Measurements from ENCODE around the gene COX10.
"Not testable (repeated sequence)": the region's sequence is repeated elsewhere in the genome, so short reads cannot be mapped to it uniquely, and the experiment has no call there.

COX10 gene

DNA sequence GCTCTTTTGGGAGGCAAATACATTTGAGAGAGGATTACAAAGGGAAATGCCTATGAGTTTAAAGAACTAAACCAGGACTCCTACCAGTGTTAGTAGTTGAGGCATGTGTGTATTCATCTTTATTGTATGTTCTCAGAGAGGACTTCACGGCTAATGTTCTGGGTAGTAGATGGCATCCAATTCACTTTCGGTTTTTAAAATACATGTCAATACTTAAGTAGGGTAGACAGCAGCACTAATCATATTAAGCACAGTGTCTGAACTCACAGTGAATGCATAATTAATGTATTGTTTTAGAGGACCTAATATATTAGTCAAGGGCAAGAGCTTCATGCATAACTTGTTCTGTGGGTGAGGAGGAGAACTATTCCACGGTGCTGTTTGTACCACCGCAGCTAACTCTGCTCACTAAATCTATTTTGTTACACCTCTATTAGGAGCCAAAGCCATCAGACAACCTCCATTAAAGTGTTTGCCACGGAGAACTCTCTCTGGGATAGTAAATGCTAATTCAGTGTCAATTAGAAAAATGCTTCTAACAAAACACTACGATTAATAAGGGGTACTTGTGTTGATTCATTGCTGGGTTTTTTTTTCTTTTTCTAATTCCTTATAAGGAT lies 56.3 kb downstream of the COX10 start:
- no peak for DNase-seq

DNA sequence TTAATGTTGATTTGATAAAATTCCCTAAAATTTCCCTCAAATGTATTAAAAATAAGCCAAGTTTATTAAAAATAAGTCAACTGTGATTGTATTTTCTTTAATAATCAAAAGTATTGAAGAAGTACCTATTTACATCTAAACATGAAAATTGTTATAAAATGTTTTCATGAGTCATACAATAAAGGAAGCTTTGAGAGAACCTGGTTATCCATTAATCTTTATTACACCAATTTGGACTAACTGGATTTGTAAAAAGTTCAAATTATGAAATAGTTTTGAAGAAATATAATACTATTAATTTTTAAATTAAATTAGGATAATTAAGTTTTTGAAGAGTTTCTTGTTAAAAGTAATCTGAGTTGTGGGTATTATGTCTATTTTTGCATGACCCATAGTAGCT lies 63.8 kb downstream of the COX10 start:
- no peak for DNase-seq

DNA sequence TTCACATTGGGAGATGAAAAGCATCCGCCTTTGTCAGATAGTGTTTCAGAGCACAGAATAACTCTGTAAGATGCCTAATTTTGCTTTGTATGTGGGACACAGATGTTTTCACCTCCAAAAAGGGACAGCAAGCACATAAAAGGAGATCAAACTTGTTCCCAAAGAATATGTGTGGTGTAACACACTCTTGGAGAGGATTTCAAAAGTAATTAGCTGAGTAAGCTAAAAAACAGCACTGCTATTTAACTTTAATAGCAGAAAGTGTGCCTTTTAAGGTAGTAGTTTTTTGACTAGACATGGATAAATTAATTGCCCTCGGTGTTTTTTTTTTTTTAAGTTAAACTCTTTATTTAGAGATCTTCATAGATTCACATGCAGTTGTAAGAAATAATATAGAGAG lies 65.2 kb downstream of the COX10 start:
- no peak for DNase-seq

DNA sequence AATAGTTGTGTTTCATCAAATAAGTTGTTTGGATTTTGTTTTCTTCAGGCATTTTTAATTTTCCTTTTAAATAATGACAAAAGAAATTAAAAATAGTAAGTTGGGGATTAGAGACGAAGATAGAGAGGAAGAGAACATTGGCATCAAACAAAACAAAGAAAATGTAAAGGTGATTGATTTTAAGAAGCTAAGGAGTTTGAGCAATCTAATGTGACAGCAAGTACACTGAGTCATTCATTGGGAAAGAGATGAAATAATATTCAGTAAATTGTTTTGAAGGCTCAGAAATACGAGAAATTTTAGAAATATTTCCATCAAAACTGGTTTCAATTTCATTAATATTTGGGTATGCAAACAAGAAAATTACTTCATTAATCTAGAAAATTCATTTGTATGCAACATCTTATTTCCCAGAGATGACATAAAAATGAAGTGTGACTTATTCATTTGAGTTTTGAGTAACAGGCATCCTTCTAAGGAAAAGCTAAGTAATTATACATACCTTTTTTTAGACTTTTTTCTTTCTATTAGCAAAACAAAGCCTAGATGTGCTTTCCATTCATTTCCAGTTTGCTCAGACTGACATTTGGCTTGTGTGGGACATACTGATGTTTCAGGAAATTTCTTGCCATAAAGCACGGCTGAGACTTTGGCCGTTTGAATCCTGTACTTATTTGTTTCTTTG lies 66.7 kb downstream of the COX10 start:
- no peak for DNase-seq

GRCh38 chr17:14138649-14139048 lies 69.3 kb downstream of the COX10 start:
- DNase-seq, result no peak

DNA sequence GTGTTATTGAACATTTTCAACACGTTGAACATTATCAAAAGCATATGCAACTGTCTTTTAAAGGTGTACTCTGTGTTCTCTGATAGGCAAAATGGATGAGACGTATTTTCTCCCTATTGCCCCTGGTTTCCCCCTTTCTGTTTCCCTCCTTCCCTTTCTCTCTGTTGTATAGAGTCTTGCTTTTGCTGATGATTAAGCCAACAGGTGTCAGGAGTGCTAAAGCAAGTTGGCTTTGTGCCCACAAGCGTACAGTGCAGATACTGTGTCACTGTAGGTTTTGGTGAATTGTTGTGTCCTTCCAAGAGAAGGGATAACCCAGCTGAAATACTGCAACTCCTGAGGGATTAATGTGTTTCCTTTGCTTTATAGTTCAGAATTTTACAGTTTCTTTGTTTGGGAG lies 74.4 kb downstream of the COX10 start:
- no peak for DNase-seq

DNA sequence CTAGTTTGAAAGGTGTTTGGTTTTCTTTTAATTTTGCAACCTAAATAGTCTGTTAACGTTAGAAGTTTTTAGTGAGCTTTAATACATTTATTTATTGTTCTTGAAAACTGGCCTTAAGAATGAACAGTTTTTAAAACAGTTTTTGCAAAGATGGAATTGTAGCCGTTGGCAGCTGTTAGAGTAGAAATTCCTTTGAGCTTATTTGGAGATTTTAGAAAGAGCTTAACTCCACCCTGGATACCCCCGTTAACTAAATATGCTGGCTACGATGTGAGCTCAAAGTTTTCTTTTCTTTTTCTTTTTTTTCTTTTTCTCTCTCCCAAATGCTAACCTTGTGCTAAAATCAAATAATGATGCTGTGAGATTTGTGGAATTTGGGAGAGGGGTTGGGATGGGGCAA lies 75.2 kb downstream of the COX10 start:
- DNase-seq, result no peak

- no peak for DNase-seq
Observed at GRCh38 chr17:14149751-14150150, 80.4 kb downstream of the COX10 start.

DNA sequence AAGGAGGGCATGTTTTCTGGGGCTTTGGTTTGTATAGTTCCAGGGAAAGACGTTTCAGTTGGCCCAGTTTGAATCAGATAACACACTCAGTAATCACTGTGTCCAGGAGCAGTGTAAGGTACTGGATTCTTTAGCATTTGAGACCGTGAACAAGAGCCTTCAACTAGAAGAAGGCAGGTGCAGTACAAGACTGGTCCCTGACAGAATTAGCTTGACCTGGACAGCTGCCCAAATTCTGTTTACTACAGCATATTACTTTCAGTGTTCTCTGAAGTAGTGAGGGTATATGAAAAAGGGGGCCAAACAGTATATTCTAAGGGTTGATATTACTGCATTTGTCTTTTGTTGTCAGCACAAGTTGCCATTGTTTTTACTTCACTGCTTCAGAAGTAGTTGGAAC lies 81.3 kb downstream of the COX10 start:
- DNase-seq, result no peak

GRCh38 chr17:14152721-14153120 lies 83.4 kb downstream of the COX10 start:
- no peak for DNase-seq

- DNase-seq, result no peak
Observed at GRCh38 chr17:14153374-14153773, 84.1 kb downstream of the COX10 start.

GRCh38 chr17:14156689-14157088 lies 87.4 kb downstream of the COX10 start:
- no peak for DNase-seq

GRCh38 chr17:14157822-14158221 lies 88.5 kb downstream of the COX10 start:
- no peak for DNase-seq

DNA sequence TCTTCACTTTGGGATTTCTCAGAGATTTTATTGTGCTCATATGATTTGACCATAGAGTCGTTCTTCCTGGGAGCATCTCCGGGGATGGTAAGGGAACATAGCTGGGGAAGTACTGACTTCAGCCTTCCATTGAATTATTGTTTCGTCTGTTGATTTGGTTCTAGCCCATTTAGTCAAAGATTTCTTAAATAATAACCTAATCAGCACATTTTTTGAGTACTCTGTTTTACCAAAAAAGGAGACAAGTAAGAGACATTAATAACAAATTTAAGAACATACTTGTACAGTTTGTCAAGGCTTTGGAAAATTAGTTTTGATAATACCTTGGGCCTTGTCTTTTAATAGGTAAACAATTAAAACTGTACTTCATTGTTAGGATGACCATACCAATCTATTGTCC lies 89.4 kb downstream of the COX10 start:
- DNase-seq, result no peak

DNA sequence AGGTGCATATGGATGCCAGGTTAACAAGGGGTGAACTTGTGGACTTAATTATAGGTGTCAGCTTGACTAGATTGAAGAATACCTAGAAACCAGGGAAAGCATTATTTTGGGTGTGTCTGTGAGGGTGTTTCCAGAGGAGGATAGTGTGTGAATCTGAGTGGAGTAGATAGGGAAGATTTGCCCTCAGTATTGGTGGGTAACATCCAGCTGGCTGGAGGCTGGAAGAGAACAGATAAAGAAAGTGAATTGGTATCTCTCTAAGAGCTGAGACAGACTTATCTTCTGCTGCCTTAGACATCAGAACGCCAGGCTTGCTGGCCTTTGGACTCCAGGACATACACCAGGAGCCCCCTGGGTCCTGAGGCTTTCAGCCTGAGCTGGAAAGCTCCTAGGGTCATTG lies 92.1 kb downstream of the COX10 start:
- DNase-seq, result no peak

DNA sequence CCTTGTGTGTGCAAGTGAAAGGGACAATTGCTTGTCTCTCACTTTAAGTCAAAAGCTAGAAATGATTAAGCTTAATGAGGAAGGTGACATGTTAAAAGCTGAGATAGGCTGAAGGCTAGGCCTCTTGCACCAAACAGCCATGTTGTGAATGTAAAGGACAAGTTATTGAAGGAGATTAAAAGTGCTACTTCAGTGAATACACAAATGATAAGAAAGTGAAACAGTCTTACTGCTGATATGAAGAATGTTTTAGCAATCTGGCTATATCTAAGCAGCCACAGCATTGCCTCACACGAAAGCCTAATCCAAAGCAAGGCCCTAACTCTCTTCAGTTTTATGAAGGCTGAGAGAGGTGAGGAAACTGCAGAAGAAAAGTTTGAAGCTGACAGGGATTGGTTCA lies 96.3 kb downstream of the COX10 start:
- DNase-seq, result no peak

DNA sequence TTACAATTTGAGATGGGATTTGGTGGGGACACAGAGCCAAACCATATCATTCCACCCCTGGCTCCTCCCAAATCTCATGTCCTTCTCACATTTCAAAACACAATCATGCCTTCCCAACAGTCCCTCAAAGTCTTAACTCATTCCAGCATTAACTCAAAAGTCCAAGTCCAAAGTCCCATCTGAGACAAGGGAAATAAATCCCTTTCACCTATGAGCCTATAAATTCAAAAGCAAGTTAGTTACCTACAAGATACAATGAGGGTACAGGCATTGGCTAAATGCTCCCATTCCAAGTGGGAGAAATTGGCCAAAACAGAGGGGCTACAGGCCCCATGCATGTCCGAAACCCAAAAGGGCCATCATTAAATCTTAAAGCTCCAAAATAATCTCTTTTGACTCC lies 98.5 kb downstream of the COX10 start:
- not testable (repeated sequence) for DNase-seq

- no peak for DNase-seq
Observed at GRCh38 chr17:14168582-14168981, 99.3 kb downstream of the COX10 start.

DNA sequence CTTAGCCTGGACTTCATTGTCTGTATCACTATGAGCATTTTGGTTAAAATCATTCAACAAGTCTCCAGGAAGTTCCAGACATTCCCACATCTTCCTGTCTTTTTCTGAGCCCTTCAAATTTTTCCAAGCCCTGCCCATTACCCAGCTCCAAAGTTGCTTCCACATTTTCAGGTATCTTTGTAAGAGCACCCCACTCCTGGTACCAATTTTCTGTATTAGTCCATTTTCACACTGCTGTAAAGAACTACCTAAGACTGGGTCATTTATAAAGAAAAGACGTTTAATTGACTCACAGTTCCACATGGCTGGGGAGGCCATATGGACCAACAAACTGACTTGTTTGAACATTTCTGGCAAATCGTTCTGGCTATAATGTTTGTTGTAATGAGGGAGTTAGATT lies 100.0 kb downstream of the COX10 start:
- no peak for DNase-seq

DNA sequence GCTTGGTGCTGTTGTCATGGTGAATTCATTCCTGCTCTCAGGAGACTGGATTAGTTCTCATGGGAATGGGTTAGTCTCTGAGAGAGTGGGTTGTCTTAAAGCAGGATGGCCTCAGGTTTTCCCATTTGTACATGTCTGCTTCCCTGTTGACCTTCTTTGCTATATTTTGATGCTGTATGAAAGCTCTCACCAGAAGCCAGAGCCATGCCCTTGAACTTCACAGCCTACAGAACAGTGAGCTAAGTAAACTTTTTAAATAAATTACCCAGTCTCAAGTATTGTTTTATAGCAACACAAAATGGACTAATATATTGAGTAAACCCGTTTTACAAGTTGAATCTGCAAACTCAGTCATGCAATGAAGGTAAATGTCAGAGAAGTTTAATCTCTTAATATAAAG lies 100.6 kb downstream of the COX10 start:
- no peak for DNase-seq

DNA sequence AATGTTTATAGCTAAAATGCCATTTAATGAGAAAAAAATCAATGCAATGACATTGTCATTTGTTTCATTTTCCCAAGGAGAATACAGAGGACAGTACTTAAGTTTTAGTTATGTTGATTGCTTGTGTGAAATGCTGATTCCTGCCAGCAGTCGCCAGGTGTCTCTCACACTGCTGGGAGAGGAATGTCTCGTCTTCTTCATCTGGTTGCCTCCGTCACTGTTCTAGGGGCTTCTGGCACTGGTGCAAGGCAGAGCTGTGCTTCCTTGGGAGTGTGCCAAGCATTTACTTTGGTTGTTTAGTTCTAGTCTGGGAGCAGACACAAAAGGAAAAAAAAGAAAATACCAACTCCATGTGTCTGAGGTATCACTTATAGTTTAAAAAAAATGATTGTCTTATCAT lies 107.7 kb downstream of the COX10 start:
- DNase-seq, result not testable (repeated sequence)

- DNase-seq, result not testable (repeated sequence)
Observed at GRCh38 chr17:14177801-14178200, 108.5 kb downstream of the COX10 start.

DNA sequence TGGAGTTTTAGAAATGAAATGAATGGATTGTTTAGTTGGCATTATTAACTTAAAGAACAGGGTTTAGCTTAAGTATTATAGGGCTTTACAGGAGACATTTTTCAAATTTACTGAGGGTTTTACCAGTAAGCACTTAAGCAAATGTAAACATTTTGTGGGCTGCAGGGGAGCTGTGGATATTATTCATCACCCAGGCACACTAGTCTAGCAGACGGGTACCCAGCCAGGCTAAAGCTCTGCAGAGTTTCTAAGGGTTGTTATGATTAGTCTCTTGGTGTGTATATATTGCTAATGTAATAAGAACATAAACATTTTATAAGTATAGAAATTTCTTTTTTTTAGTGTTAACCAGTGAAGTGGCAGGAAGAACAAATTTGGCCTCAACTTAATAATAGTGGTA lies 110.6 kb downstream of the COX10 start:
- DNase-seq, result not testable (repeated sequence)

DNA sequence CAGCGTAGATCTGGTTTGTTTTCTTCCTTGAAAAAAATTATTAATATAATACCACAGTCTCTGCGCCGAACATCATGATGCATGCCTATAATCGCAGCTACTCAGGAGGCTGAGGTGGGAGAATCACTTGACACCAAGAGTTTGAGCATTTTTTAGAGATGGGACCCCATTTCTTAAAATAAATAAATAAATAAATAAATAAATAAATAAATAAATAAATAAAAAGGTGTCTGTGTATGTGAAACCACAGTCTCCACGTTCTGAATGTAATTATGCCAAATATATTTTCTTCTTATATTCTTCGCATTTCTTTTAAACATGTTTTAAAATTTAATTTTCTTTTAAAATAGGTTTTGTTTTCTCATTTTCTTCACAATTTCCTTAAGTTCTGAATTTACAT lies 112.8 kb downstream of the COX10 start:
- DNase-seq, result not testable (repeated sequence)

- DNase-seq, result not testable (repeated sequence)
Observed at GRCh38 chr17:14184536-14184935, 115.2 kb downstream of the COX10 start.
